HepG2 (cell line): ENCODE measurements around the gene CCL23. TPM values are rescaled to one million over a fixed set of nuclear protein-coding genes. Genes with fewer than 3 reads are reported as not detected.

Experiments
- BRD4 ChIP-seq: sonication (generic); formaldehyde crosslinking; IDR thresholded peaks from 2 replicates; pipeline ENCODE4 v1.4.0; 2020; ENCODE audit warnings: missing genetic modification reagents
- CHCHD3 ChIP-seq: sonication (generic); formaldehyde crosslinking; IDR thresholded peaks from 2 replicates; pipeline ENCODE4 v1.8.0; 2022; ENCODE audit warnings: mild to moderate bottlenecking, missing genetic modification reagents, moderate library complexity
- GATAD2A ChIP-seq: IDR thresholded peaks from 2 replicates; pipeline ENCODE4 v1.6.1; 2016
- SNRNP70 ChIP-seq: fragments of 200-400 bp; formaldehyde crosslinking; IDR thresholded peaks from 2 replicates; pipeline ENCODE4 v1.6.1; 2017; ENCODE audit warnings: mild to moderate bottlenecking, low read depth, low read length, moderate library complexity
- ZMYM3 ChIP-seq: sonication (generic); formaldehyde crosslinking; IDR thresholded peaks from 2 replicates; pipeline ENCODE4 v1.5.1; 2020; ENCODE audit warnings: mild to moderate bottlenecking, missing genetic modification reagents
- polyA plus RNA-seq, 8 experiments: library from polyadenylated mRNA; depleted of rRNA in 3 of 8; stranded (reverse) in 7 of 8; unstranded in 1 of 8; fragments of >200 nt; fragmentation: Illumina TruSeq in 4 of 8; extraction: Trizol in 4 of 8; gene quantifications; 2 replicates each; pipeline versions ENCODE4 v1.2.1 to v1.2.3, GENCODE V29; 2011 to 2016; ENCODE audit warnings: low read depth in 4 of 8, missing spikeins in 1 of 8, mixed read lengths in 1 of 8; ENCODE audit not compliant: insufficient read depth in 1 of 8
- total RNA-seq, 5 experiments: library from RNA; depleted of rRNA; stranded (reverse); fragments of >200 nt; fragmentation: Illumina TruSeq; extraction: Trizol; gene quantifications; 2 replicates each; pipeline ENCODE4 v1.2.3, GENCODE V29; 2016; ENCODE audit warnings: low read depth in 1 of 5
- TF ChIP-seq, protein P1 (sequence below): sonication (generic); formaldehyde crosslinking; IDR thresholded peaks from 2 replicates; pipeline ENCODE4 v1.4.0; 2020; ENCODE audit warnings: missing genetic modification reagents, borderline replicate concordance
- TF ChIP-seq, protein P2 (sequence below): sonication (generic); formaldehyde crosslinking; IDR thresholded peaks from 2 replicates; pipeline ENCODE4 v1.9.0; 2021; ENCODE audit warnings: missing genetic modification reagents, borderline replicate concordance
- TF ChIP-seq, protein P3 (sequence below): sonication (generic); formaldehyde crosslinking; IDR thresholded peaks from 2 replicates; pipeline ENCODE4 v1.5.0; 2020; ENCODE audit warnings: mild to moderate bottlenecking, missing genetic modification reagents, borderline replicate concordance
- TF ChIP-seq, protein P4 (sequence below): sonication (generic); formaldehyde crosslinking; IDR thresholded peaks from 2 replicates; pipeline ENCODE4 v1.8.1; 2022; ENCODE audit warnings: low read depth, mild to moderate bottlenecking, missing genetic modification reagents

Gene CCL23
- total and polyA plus RNA-seq, 2 of the 13 experiments (the other 11 are each of a cell fraction or from before 2014, with no cell fraction given), result not detected

DNA sequence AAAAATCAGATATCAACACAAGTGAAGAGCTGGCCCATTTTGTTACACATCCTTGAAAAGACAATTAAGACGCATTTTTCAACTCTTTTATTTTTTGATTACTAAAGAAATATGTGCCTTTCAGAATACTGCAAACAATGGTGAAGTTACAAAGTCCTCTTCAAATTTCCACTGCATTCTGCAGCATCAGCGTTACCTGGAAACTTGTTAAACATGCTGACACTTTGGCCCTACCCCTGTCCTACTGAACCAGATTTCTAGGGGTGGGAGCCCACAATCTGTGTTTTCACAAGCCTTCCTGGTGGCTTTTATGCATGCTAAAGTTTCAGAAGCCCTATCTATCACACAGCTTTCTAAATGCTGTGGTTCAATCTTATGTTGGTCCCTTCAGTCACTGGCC, 26.7 kb downstream of the CCL23 start (continued):
- TF ChIP-seq, protein P1, sequence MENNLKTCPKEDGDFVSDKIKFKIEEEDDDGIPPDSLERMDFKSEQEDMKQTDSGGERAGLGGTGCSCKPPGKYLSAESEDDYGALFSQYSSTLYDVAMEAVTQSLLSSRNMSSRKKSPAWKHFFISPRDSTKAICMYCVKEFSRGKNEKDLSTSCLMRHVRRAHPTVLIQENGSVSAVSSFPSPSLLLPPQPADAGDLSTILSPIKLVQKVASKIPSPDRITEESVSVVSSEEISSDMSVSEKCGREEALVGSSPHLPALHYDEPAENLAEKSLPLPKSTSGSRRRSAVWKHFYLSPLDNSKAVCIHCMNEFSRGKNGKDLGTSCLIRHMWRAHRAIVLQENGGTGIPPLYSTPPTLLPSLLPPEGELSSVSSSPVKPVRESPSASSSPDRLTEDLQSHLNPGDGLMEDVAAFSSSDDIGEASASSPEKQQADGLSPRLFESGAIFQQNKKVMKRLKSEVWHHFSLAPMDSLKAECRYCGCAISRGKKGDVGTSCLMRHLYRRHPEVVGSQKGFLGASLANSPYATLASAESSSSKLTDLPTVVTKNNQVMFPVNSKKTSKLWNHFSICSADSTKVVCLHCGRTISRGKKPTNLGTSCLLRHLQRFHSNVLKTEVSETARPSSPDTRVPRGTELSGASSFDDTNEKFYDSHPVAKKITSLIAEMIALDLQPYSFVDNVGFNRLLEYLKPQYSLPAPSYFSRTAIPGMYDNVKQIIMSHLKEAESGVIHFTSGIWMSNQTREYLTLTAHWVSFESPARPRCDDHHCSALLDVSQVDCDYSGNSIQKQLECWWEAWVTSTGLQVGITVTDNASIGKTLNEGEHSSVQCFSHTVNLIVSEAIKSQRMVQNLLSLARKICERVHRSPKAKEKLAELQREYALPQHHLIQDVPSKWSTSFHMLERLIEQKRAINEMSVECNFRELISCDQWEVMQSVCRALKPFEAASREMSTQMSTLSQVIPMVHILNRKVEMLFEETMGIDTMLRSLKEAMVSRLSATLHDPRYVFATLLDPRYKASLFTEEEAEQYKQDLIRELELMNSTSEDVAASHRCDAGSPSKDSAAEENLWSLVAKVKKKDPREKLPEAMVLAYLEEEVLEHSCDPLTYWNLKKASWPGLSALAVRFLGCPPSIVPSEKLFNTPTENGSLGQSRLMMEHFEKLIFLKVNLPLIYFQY, result no peak
- TF ChIP-seq ZMYM3 (CRISPR knock-in tag) (no peak), CHCHD3 (CRISPR knock-in tag) (no peak), SNRNP70 (no peak), BRD4 (CRISPR knock-in tag) (no peak), GATAD2A (CRISPR knock-in tag) (peak; percentile 25; the same call in 1 of the 2 replicates)
- TF ChIP-seq, protein P2, sequence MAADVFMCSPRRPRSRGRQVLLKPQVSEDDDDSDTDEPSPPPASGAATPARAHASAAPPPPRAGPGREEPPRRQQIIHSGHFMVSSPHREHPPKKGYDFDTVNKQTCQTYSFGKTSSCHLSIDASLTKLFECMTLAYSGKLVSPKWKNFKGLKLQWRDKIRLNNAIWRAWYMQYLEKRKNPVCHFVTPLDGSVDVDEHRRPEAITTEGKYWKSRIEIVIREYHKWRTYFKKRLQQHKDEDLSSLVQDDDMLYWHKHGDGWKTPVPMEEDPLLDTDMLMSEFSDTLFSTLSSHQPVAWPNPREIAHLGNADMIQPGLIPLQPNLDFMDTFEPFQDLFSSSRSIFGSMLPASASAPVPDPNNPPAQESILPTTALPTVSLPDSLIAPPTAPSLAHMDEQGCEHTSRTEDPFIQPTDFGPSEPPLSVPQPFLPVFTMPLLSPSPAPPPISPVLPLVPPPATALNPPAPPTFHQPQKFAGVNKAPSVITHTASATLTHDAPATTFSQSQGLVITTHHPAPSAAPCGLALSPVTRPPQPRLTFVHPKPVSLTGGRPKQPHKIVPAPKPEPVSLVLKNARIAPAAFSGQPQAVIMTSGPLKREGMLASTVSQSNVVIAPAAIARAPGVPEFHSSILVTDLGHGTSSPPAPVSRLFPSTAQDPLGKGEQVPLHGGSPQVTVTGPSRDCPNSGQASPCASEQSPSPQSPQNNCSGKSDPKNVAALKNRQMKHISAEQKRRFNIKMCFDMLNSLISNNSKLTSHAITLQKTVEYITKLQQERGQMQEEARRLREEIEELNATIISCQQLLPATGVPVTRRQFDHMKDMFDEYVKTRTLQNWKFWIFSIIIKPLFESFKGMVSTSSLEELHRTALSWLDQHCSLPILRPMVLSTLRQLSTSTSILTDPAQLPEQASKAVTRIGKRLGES (CRISPR knock-in tag), result no peak
- TF ChIP-seq, protein P3, sequence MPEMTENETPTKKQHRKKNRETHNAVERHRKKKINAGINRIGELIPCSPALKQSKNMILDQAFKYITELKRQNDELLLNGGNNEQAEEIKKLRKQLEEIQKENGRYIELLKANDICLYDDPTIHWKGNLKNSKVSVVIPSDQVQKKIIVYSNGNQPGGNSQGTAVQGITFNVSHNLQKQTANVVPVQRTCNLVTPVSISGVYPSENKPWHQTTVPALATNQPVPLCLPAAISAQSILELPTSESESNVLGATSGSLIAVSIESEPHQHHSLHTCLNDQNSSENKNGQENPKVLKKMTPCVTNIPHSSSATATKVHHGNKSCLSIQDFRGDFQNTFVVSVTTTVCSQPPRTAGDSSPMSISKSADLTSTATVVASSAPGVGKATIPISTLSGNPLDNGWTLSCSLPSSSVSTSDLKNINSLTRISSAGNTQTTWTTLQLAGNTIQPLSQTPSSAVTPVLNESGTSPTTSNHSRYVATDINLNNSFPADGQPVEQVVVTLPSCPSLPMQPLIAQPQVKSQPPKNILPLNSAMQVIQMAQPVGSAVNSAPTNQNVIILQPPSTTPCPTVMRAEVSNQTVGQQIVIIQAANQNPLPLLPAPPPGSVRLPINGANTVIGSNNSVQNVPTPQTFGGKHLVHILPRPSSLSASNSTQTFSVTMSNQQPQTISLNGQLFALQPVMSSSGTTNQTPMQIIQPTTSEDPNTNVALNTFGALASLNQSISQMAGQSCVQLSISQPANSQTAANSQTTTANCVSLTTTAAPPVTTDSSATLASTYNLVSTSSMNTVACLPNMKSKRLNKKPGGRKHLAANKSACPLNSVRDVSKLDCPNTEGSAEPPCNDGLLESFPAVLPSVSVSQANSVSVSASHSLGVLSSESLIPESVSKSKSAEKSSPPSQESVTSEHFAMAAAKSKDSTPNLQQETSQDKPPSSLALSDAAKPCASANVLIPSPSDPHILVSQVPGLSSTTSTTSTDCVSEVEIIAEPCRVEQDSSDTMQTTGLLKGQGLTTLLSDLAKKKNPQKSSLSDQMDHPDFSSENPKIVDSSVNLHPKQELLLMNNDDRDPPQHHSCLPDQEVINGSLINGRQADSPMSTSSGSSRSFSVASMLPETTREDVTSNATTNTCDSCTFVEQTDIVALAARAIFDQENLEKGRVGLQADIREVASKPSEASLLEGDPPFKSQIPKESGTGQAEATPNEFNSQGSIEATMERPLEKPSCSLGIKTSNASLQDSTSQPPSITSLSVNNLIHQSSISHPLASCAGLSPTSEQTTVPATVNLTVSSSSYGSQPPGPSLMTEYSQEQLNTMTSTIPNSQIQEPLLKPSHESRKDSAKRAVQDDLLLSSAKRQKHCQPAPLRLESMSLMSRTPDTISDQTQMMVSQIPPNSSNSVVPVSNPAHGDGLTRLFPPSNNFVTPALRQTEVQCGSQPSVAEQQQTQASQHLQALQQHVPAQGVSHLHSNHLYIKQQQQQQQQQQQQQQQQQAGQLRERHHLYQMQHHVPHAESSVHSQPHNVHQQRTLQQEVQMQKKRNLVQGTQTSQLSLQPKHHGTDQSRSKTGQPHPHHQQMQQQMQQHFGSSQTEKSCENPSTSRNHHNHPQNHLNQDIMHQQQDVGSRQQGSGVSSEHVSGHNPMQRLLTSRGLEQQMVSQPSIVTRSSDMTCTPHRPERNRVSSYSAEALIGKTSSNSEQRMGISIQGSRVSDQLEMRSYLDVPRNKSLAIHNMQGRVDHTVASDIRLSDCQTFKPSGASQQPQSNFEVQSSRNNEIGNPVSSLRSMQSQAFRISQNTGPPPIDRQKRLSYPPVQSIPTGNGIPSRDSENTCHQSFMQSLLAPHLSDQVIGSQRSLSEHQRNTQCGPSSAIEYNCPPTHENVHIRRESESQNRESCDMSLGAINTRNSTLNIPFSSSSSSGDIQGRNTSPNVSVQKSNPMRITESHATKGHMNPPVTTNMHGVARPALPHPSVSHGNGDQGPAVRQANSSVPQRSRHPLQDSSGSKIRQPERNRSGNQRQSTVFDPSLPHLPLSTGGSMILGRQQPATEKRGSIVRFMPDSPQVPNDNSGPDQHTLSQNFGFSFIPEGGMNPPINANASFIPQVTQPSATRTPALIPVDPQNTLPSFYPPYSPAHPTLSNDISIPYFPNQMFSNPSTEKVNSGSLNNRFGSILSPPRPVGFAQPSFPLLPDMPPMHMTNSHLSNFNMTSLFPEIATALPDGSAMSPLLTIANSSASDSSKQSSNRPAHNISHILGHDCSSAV (CRISPR knock-in tag), result no peak
- TF ChIP-seq, protein P4, sequence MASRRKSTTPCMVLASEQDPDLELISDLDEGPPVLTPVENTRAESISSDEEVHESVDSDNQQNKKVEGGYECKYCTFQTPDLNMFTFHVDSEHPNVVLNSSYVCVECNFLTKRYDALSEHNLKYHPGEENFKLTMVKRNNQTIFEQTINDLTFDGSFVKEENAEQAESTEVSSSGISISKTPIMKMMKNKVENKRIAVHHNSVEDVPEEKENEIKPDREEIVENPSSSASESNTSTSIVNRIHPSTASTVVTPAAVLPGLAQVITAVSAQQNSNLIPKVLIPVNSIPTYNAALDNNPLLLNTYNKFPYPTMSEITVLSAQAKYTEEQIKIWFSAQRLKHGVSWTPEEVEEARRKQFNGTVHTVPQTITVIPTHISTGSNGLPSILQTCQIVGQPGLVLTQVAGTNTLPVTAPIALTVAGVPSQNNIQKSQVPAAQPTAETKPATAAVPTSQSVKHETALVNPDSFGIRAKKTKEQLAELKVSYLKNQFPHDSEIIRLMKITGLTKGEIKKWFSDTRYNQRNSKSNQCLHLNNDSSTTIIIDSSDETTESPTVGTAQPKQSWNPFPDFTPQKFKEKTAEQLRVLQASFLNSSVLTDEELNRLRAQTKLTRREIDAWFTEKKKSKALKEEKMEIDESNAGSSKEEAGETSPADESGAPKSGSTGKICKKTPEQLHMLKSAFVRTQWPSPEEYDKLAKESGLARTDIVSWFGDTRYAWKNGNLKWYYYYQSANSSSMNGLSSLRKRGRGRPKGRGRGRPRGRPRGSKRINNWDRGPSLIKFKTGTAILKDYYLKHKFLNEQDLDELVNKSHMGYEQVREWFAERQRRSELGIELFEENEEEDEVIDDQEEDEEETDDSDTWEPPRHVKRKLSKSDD (CRISPR knock-in tag), result no peak
